Panc1 (cell line): ENCODE measurements around the gene FOCAD. TPM values are rescaled to one million over a fixed set of nuclear protein-coding genes. Genes with fewer than 3 reads are reported as not detected.

Experiments used
- ATAC-seq: fragments of 200-7000 bp; cut with Tn5 transposase; 2 replicates; pipeline ENCODE4 v1.9.1; 2020; ENCODE audit warnings: mild to moderate bottlenecking, moderate library complexity
- BruUV-seq: library from RNA; stranded (reverse); fragments of 400-500 nt; replicated peaks from 2 replicates; lab custom pipeline; 2021; lab: Mats Ljungman, UMichigan
- CTCF ChIA-PET: fragments of 300-600 bp; sonication (Branson Sonifier 250); formaldehyde crosslinking; loops from one replicate; lab custom pipeline; 2022; ENCODE audit warnings: antibody characterized with exemption; lab: Charles Lee
- POLR2A ChIA-PET: fragments of 300-600 bp; sonication (Branson Sonifier 250); formaldehyde crosslinking; loops from one replicate; lab custom pipeline; 2022; ENCODE audit warnings: antibody characterized with exemption; lab: Charles Lee
- DNase-seq: peaks from one replicate; pipeline ENCODE4 v3.0.0-alpha.2; 2010; ENCODE audit warnings: low read depth, low spot score
- H3K27ac ChIP-seq: 2 replicates; pipeline ENCODE4 v1.5.1; 2011; ENCODE audit warnings: mild to moderate bottlenecking, low read length, inconsistent platforms
- H3K27me3 ChIP-seq: fragments of 200-500 bp; sonication (Bioruptor generic); 2 replicates; pipeline ENCODE4 v1.6.0; 2014; ENCODE audit warnings: low read length, inconsistent platforms; ENCODE audit not compliant: control insufficient read depth, insufficient read depth
- H3K36me3 ChIP-seq: fragments of 200-500 bp; sonication (Bioruptor generic); 2 replicates; pipeline ENCODE4 v1.5.1; 2014; ENCODE audit warnings: inconsistent platforms, mild to moderate bottlenecking, low read length, moderate library complexity; ENCODE audit not compliant: control insufficient read depth, insufficient read depth
- H3K4me1 ChIP-seq: 2 replicates; pipeline ENCODE4 v1.5.1; 2011; ENCODE audit warnings: inconsistent platforms, mild to moderate bottlenecking, low read length, moderate library complexity; ENCODE audit not compliant: control insufficient read depth, insufficient read depth
- H3K4me3 ChIP-seq, 2 experiments: 2 replicates each; pipeline ENCODE4 v1.5.1; 2011 to 2012; ENCODE audit warnings: low read depth in 2 of 2, low read length in 2 of 2, mild to moderate bottlenecking in 2 of 2, inconsistent platforms in 1 of 2, moderate library complexity in 1 of 2
- H3K9me3 ChIP-seq: fragments of 200-500 bp; sonication (Bioruptor generic); 2 replicates; pipeline ENCODE4 v1.5.1; 2014; ENCODE audit warnings: low read depth, mild to moderate bottlenecking, inconsistent platforms, low read length, moderate library complexity; ENCODE audit not compliant: control insufficient read depth, insufficient read depth
- CTCF ChIP-seq: fragments of 450-650 bp; IDR thresholded peaks from 2 replicates; pipeline ENCODE4 v1.5.1; 2017; ENCODE audit warnings: mild to moderate bottlenecking
- POLR2AphosphoS5 ChIP-seq: IDR thresholded peaks from 2 replicates; pipeline ENCODE4 v1.6.1; 2012; ENCODE audit warnings: mild to moderate bottlenecking, low read depth, low read length, moderate library complexity
- REST ChIP-seq, 2 experiments: IDR thresholded peaks; 2 replicates each; pipeline ENCODE4 v1.6.1; 2011 to 2012; ENCODE audit warnings: low read depth in 2 of 2, control low read depth in 1 of 2, low read length in 1 of 2, mild to moderate bottlenecking in 1 of 2, moderate library complexity in 1 of 2; ENCODE audit not compliant: insufficient read depth in 1 of 2
- SIN3A ChIP-seq: IDR thresholded peaks from 2 replicates; pipeline ENCODE4 v1.6.1; 2012; ENCODE audit warnings: low read depth, mild to moderate bottlenecking, low read length, moderate library complexity, borderline replicate concordance; ENCODE audit not compliant: insufficient read depth
- TCF7L2 ChIP-seq: IDR thresholded peaks from 2 replicates; pipeline ENCODE4 v1.6.1; 2011; ENCODE audit warnings: mild to moderate bottlenecking, low read depth, low read length, inconsistent platforms
- in situ Hi-C: cut with HindIII; loops from 2 replicates; pipeline ENCODE4 v1.10.0; 2016; ENCODE audit warnings: low sequenced_read_pairs, low pct_unique_long_range_greater_than_20kb
- intact Hi-C: fragments of 100-400 bp; cut with micrococcal nuclease; formaldehyde crosslinking; loops from one replicate; pipeline ENCODE4 v1.10.0; 2022; ENCODE audit not compliant: unreplicated experiment
- total RNA-seq: library from RNA; stranded (reverse); gene quantifications from one replicate; pipeline ENCODE4 v1.2.1, GENCODE V29; 2021; ENCODE audit not compliant: unreplicated experiment

Gene FOCAD
- total RNA-seq, 1 experiment from 2014 or later: 9.8 TPM

- DNase-seq: no peak
- intact Hi-C loops (no loop called here), in situ Hi-C loops (no loop called here)
- no TSS peak for BruUV-seq
- Histone ChIP-seq H3K27ac (no peak overlapping the region), H3K27me3 (no peaks in the 10 kb centered on the region), H3K36me3 (no peaks in the 10 kb centered on the region), H3K9me3 (no peaks in the 10 kb centered on the region), H3K4me3 (no peak overlapping the region), H3K4me1 (no peaks in the 10 kb centered on the region)
- TF ChIP-seq TCF7L2: no peak
- TF ChIP-seq POLR2AphosphoS5: no peak
- no peak for TF ChIP-seq CTCF
- TF ChIP-seq REST (IDR thresholded peaks at IDR 0.05; ENCODE audit: insufficient read depth in 1 of 2, low read depth in 2 of 2, low read length in 1 of 2): no peak
- TF ChIP-seq SIN3A: no peak
- ChIA-PET POLR2A (no interaction called here), CTCF (no interaction called here)
- no peak for ATAC-seq
Observed at GRCh38 chr9:20978249-20978648, 294.2 kb downstream of the FOCAD start.

- DNase-seq (no peak), ATAC-seq (no peak)
- in situ Hi-C loops: no loop called here
- Histone ChIP-seq H3K9me3 (no peaks in the 10 kb centered on the region), H3K27me3 (no peaks in the 10 kb centered on the region), H3K27ac (no peak overlapping the region), H3K4me3 (no peak overlapping the region), H3K4me1 (no peaks in the 10 kb centered on the region), H3K36me3 (no peaks in the 10 kb centered on the region)
- TF ChIP-seq SIN3A (no peak), TCF7L2 (no peak), POLR2AphosphoS5 (no peak), CTCF (no peak), REST (IDR thresholded peaks at IDR 0.05; ENCODE audit: insufficient read depth in 1 of 2, low read depth in 2 of 2, low read length in 1 of 2) (no peak)
- BruUV-seq: no TSS peak
- ChIA-PET POLR2A (no interaction called here), CTCF (no interaction called here)
- intact Hi-C loops: no loop called here
Observed at GRCh38 chr9:20980832-20981455, 296.9 kb downstream of the FOCAD start.
